ENCODE measurements around the gene MLXIP. TPM values are rescaled to one million over a fixed set of nuclear protein-coding genes. Genes with fewer than 3 reads are reported as not detected.

The MLXIP gene
- total and polyA plus RNA-seq, 2 experiments from 2014 or later, result 16.2 to 23.0 TPM

DNA sequence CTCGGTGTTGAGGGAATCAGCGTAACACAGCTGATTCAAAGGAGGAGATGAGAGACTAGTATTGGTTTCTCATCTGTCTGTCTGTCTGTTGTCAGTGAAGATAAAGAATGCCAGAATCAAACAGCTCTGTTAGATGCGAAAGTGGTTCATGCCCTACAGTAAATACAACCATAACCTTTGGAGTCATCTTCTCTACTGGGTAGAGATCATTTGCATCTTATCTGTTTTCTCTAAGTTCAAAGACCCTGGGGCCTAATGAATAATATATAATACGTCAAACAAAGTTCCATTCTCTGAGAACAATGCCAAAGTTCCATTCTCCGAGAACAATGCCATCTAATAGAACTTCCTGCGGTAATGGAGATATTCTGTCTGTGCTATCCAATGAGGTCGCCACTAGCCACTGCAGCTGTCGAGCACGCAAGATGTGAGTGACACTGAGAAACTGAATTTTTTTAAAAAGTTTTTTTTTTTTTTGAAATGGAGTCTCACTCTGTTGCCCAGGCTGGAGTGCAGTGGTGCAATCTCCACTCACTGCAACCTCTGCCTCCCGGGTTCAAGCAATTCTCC lies 88.9 kb downstream of the MLXIP start:
- Histone ChIP-seq H3K27ac (ENCODE audit: low read depth) (no peak overlapping the region), H3K79me2 (replicated peaks; ENCODE audit: insufficient read depth) (no peaks in the 10 kb centered on the region), H3K4me2 (no peak overlapping the region), H3K4me3 (no peak overlapping the region), H2AFZ (no peak overlapping the region), H3F3A (replicated peaks; ENCODE audit: low read depth) (no peaks in the 10 kb centered on the region), H3K36me3 (ENCODE audit: insufficient read depth) (no peaks in the 10 kb centered on the region), H3K27me3 (ENCODE audit: insufficient read depth) (no peaks in the 10 kb centered on the region), H3K9me2 (ENCODE audit: insufficient read depth) (no peaks in the 10 kb centered on the region), H3K4me1 (ENCODE audit: insufficient read depth) (no peaks in the 10 kb centered on the region), H4K20me1 (replicated peaks; ENCODE audit: insufficient read depth) (no peaks in the 10 kb centered on the region)
- no peaks in the 10 kb centered on the region for H3K9me3 Mint-ChIP-seq
- H3K27ac Mint-ChIP-seq, result no peak overlapping the region
- TF ChIP-seq, protein P1, sequence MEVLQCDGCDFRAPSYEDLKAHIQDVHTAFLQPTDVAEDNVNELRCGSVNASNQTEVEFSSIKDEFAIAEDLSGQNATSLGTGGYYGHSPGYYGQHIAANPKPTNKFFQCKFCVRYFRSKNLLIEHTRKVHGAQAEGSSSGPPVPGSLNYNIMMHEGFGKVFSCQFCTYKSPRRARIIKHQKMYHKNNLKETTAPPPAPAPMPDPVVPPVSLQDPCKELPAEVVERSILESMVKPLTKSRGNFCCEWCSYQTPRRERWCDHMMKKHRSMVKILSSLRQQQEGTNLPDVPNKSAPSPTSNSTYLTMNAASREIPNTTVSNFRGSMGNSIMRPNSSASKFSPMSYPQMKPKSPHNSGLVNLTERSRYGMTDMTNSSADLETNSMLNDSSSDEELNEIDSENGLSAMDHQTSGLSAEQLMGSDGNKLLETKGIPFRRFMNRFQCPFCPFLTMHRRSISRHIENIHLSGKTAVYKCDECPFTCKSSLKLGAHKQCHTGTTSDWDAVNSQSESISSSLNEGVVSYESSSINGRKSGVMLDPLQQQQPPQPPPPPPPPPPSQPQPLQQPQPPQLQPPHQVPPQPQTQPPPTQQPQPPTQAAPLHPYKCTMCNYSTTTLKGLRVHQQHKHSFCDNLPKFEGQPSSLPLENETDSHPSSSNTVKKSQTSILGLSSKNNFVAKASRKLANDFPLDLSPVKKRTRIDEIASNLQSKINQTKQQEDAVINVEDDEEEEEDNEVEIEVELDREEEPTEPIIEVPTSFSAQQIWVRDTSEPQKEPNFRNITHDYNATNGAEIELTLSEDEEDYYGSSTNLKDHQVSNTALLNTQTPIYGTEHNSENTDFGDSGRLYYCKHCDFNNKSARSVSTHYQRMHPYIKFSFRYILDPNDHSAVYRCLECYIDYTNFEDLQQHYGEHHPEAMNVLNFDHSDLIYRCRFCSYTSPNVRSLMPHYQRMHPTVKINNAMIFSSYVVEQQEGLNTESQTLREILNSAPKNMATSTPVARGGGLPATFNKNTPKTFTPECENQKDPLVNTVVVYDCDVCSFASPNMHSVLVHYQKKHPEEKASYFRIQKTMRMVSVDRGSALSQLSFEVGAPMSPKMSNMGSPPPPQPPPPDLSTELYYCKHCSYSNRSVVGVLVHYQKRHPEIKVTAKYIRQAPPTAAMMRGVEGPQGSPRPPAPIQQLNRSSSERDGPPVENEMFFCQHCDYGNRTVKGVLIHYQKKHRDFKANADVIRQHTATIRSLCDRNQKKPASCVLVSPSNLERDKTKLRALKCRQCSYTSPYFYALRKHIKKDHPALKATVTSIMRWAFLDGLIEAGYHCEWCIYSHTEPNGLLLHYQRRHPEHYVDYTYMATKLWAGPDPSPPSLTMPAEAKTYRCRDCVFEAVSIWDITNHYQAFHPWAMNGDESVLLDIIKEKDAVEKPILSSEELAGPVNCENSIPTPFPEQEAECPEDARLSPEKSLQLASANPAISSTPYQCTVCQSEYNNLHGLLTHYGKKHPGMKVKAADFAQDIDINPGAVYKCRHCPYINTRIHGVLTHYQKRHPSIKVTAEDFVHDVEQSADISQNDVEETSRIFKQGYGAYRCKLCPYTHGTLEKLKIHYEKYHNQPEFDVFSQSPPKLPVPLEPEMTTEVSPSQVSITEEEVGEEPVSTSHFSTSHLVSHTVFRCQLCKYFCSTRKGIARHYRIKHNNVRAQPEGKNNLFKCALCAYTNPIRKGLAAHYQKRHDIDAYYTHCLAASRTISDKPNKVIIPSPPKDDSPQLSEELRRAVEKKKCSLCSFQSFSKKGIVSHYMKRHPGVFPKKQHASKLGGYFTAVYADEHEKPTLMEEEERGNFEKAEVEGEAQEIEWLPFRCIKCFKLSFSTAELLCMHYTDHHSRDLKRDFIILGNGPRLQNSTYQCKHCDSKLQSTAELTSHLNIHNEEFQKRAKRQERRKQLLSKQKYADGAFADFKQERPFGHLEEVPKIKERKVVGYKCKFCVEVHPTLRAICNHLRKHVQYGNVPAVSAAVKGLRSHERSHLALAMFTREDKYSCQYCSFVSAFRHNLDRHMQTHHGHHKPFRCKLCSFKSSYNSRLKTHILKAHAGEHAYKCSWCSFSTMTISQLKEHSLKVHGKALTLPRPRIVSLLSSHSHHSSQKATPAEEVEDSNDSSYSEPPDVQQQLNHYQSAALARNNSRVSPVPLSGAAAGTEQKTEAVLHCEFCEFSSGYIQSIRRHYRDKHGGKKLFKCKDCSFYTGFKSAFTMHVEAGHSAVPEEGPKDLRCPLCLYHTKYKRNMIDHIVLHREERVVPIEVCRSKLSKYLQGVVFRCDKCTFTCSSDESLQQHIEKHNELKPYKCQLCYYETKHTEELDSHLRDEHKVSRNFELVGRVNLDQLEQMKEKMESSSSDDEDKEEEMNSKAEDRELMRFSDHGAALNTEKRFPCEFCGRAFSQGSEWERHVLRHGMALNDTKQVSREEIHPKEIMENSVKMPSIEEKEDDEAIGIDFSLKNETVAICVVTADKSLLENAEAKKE (CRISPR knock-in tag; IDR thresholded peaks at IDR 0.05), result no peak
- TF ChIP-seq, protein P2, sequence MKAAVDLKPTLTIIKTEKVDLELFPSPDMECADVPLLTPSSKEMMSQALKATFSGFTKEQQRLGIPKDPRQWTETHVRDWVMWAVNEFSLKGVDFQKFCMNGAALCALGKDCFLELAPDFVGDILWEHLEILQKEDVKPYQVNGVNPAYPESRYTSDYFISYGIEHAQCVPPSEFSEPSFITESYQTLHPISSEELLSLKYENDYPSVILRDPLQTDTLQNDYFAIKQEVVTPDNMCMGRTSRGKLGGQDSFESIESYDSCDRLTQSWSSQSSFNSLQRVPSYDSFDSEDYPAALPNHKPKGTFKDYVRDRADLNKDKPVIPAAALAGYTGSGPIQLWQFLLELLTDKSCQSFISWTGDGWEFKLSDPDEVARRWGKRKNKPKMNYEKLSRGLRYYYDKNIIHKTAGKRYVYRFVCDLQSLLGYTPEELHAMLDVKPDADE (IDR thresholded peaks at IDR 0.05), result no peak
- TF ChIP-seq EZH2phosphoT487 (IDR thresholded peaks at IDR 0.05; ENCODE audit: unreplicated experiment) (no peak), EZH2 (IDR thresholded peaks at IDR 0.05; ENCODE audit: low read depth, unreplicated experiment) (no peak), CREB1 (CRISPR knock-in tag; IDR thresholded peaks at IDR 0.05; ENCODE audit: low read depth) (no peak), ZNF114 (CRISPR knock-in tag; IDR thresholded peaks at IDR 0.05) (no peak), ZNF331 (CRISPR knock-in tag; IDR thresholded peaks at IDR 0.05; ENCODE audit: low read depth) (no peak)
- no peaks in the 10 kb centered on the region for H3K4me1 Mint-ChIP-seq
- peaks cover 2% of the 10 kb centered on the region for H3K27me3 Mint-ChIP-seq (ENCODE audit: insufficient read depth, low read depth, poor library complexity)
- ATAC-seq (no peak), DNase-seq (ENCODE audit: low spot score) (no peak)
- H3K4me3 Mint-ChIP-seq, result no peak overlapping the region
- no peaks in the 10 kb centered on the region for H3K36me3 Mint-ChIP-seq (ENCODE audit: low read depth)
